Ramos (cell line): ENCODE results near the gene RNGTT.
"Not testable (repeated sequence)": the region's sequence is repeated elsewhere in the genome, so short reads cannot be mapped to it uniquely, and the experiment has no call there.

ENCODE experiments used
- in situ Hi-C: fragments of 300-500 bp; cut with MboI; formaldehyde crosslinking; loops from one replicate; pipeline ENCODE4 v1.14.3; 2022; ENCODE audit warnings: low sequenced_read_pairs; ENCODE audit not compliant: unreplicated experiment

RNGTT gene

DNA sequence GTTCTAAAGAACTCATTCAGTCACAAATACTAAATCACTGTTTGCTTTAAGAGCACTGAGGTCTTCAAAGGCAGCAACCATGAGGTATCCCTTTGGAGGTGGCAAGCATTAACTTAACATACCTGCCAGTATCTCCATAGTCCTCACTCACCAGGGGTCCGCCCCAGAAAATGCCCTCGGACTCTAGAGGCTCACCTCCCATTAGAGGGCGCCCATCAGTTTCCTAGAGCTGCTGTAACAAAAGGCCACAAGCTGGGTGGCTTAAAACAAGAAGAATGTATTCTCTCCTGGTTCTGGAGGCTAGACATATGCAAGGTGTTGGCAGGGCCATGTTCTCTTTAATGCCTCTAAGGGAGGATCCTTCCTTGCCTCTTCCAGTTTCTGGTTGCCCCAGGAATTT is 12.0 kb upstream of the RNGTT start:
- in situ Hi-C loops: loop anchor here (10.0 kb wide), 1 partner anchor 639 kb away; no protein-coding TSS in a partner anchor

DNA sequence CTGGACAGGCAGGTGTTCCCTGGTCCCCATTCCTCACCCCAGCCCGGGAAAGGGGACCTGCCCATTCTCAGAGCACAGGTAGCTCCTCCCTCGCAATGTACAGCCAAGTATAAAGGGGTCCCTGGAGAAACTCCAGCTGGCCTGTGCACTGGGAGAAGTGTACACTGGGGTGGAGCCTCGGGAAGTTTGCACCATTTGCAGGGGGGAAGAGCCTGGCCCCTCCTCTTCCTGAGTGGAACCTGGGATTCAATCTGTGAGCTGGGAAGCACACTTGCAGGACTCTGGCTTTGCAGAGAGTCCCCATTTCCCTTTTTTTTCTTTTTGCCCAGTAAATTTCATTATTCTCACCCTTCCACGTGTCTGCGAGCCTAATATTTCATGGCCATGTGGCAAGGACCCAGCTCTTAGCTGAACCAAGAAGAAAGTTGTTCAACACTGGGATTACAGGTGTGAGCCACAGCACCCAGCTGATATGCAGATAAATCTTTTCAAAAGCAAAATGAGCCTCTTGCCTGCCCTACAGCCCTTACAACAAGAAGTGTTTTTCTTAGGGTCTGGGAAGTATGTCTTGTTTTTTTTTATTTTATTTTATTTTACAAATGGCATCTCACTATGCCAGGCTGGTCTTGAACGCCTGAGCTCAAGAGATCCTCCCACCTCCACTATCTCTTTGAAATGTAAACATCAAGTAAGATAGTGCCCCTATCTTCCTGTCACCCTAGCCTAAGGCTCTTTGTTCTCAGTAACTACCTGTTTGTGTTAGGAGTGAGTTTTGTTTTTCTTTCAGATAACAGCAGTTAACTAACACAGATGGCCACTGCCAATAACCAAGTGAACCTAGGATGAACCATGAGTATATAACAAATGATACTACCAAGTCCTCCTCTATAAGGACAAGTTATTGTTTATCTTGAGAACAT is 9.3 kb upstream of the RNGTT start:
- in situ Hi-C loops: loop anchor here (10.0 kb wide), 1 partner anchor 642 kb away; no protein-coding TSS in a partner anchor

DNA sequence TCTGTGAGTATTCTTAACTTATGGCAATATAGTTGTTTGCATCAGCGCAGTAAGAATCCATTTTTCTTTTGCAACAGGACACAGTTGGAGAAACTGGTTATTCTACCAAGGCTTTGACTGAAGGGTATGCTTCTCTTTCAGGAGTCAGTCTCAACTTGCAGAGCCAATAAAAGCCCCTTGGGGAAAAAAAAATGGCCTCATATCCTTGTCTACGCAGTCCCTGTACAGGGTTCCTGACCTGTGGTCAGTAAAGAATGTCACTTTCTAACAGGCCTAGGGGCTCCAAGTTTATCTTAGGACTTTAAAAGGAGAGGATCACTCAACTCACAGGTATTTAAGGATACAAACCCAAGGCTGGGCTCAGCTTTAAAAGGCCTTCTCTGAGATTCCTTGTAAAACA is 6.9 kb upstream of the RNGTT start:
- in situ Hi-C loops: loop anchor here (10.0 kb wide), 1 partner anchor 644 kb away; no protein-coding TSS in a partner anchor

DNA sequence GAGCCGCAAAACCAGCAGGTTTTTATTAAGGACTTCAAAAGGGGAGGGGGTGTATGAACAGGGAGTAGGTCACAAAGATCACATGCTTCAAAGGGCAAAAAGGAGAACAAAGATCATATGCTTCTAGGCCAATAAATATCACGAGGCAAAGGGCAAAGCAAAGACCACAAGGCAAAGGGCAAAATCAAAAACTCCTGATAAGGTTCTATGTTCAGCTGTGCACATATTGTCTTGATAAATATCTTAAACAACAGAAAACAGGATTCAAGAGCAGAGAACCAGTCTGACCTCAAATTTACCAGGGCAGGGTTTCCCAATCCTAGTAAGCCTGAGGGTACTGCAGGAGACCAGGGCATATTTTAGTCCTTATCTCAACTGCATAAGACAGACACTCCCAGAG is 5.8 kb upstream of the RNGTT start:
- in situ Hi-C loops: not testable (repeated sequence)

DNA sequence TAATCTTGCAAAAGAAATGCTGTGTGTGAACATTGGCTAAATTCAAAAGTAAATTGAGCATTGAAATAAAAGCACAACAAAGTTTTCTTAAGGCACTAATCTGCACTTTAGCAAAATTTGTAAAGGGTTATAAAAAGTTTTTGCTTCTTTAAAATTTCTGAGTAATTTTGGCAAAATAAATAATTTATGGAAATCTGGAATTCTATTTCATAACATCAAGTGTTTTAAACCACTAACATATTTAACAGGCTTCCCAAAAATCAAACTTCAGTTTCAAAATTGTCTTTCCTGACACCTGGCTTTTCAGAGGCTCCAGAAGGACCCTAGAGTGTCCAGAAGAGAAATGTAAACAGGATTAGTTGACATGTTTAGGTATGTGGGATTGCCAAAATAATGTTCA is 4.5 kb upstream of the RNGTT start:
- in situ Hi-C loops: no loop called here

DNA sequence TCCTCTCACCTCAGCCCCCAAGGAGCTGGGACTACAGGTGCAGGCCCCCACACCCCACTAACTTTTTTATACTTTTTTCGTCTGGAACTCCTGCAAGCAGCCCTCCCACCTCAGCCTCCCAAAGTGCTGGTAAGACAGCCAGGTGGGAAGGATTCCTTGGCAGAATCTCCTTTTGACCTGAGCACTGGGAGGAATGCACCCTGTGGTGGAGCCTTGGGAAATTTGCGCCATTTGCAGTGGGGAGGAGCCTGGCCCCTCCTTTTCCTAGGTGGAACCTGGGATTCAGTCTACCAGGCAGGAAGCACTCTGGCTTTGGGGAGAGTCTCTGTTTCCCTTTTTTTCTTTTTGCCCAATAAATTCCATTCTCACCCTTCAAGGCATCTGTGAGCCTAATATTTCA is 2.3 kb upstream of the RNGTT start:
- in situ Hi-C loops: no loop called here

DNA sequence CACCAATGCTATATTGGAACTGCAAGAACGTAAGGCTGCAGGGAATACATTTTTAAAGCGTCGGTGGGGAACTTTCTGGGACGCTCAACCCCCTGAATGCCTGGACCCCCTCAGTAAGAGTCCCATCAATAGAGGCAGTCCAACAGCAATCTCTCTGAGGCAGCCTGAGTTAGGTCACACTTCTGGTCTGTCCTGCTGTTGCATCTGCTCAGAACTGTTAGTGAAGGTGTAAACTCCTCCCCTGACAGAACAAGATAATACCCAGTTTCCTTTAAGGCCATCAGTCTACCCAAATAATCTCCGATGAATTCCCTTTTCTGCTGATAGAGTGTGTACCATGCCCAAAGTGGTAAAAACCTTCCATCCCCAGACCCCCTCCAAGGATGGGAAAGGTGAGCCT is 1.1 kb upstream of the RNGTT start:
- in situ Hi-C loops: no loop called here

DNA sequence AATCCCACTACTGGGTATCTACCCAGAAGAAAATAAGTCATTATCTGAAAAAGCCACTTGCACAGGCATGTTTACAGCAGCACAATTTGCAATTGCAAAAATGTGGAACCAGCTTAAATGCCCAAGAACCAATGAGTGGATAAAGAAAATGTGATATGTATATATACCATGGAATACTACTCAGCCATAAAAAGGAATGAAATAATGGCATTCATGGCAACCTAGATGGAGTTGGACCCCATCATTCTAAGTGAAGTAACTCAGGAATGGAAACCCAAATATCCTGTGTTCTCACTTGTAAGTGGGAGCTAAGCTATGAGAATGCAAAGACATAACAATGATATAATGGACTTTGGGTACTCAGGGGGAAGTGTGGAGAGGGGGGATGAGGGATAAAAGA is 4.6 kb downstream of the RNGTT start:
- in situ Hi-C loops: no loop called here

DNA sequence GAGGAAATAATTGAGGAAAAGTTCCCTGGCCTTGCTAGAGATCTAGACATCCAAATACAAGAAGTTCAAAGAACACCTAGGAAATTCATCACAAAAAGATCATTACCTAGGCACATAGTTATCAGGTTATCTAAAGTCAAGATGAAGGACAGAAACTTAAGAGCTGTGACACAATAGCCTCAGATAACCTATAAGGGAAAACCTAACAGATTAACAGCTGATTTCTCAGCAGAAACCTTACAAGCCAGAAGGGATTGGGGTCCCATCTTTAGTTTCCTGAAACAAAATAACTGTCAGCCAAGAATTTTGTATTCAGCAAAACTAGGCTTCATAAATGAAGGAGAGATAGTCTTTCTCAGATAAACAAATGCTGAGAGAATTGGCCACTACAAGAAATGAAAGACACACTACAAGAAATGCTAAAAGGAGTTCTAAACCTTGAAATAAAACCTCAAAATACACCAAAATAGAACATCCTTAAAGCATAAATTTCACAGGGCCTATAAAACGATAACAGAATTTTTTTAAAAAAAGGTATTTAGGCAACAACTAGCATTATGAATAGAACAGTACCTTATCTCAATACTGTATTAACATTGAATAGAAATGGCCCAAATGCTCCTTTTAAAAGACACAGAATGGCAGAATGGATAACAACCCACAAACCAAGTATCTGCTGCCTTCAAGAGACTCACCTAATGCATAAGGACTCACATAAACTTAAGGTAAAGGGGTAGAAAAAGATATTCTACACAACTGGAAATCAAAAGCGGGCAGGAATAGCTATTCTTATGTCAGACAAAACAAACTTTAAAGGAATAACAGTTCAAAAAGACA is 9.7 kb downstream of the RNGTT start:
- in situ Hi-C loops: no loop called here

DNA sequence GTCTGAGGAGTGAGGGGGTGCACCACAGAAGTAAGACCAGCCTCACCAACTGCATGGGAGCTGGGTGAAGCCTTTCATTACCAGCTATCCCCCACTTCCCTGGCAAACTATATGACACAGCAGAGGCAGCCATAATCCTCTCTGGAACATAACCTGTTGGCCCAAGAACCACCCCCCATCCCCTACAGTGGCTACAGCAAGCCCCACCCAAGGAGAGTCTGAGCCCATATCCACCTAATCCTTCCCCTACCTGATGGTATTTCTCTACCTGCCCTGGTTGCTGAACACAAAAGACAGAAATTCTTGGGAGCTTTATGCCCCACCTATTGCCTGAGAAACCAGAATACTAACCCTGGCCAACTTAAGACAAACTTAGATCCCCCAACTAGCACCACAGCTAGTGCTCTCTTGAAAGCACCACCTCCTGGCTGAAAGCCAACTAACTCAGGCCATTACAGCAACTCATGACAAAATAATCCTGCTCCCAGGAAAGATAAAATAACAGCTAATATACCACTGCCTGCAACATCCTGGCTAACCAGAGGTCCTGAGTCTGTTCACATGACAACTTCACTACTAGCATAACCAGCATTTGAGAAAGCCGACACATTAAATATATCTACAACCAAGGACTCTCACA is 11.2 kb downstream of the RNGTT start:
- in situ Hi-C loops: no loop called here

DNA sequence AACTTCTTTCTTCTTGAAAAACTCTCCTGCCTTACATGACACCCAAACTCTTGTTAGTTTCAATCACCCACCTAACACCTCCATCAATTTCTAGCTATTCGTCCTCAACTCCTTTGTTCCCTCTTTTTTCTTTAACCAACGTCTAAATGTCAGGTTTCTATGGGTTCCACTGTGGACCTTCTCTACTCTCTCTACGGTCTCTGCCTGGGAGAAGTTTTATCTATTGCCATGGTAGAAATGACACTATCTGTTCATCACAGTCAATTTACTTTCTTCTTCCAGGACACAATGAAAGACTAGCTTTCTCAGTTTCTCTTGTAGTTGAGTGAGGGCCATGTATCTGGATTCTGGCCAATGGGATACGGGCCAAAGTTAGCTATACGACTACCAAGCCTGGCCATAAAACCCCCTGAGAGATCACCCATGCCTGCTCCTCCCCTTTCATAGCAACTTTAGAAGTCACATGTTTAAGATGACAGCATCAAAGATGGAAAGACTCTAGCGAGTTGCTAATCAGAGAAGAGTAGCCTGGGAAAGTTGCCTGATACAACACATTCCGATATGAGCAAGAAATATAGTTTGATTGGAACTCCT is 17.9 kb downstream of the RNGTT start:
- in situ Hi-C loops: no loop called here

DNA sequence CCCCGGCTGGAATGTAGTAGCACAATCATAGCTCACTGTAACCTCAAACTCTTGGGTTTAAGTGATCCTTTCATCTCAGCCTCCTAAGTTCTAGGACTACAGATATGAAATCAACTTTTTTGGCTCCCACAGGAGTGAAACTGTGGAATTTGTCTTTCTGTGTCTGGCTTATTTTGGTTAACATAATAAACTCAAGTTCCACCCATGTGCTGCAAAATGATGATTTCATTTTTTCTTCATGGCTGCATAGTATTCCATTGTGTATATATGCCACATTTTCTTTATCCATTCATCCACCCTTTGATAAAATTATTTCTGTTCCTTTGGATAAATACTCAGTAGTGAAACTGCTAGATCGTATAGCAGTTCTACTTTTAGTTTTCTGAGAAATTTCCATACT is 29.9 kb downstream of the RNGTT start:
- in situ Hi-C loops: no loop called here

DNA sequence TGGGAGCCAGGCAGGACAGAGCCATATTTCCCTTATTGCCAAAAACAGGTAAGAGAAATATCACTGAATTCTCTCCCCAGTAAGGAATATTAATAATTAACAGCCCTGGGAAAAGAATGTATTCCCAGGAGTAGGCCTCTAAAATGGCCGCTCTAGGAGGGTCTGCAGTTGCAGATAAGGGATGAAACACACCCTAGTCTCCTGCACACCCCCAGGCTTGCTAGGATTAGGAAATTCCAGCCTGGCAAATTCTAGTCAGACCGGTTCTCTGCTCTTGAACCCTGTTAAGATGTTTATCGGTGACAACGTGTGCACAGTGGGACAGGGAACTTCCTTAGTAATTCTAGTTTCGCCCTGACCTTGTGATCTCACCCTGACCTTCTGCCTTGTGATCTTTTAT is 31.4 kb downstream of the RNGTT start:
- in situ Hi-C loops: not testable (repeated sequence)

DNA sequence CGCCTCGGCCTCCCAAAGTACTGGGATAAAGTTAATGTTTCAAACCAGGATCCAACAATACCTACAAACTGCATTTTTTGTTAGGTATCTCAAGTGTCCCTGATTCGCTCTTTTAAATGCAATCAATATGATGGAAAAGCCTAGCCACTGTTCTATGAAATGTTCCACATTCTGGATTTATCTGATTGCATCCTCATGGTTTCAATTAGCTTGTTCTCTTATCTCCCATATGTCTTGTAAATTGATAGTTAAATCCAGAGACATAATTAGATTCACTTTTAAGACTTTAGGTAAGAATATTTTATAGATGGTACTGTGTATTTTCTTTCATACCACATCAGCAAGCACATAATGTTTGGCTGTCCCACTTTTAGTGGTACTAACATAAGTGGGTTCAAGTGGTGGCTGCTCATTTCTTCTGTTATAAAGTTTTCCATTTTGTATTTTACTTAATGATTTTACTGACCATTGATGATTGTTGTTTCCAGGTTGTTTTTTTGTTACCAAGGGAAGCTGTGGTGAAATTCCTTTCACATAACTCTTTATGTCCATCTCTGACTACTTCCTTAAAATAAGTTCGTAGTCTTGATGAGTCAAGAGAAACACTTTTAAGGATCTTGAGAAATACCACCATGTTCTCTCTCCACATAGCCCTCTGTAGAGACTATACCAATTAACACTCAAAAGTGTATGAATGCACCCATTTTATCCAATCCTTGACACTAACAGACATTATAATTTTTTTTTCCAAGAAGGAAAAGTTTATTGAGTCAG is 40.5 kb downstream of the RNGTT start:
- in situ Hi-C loops: no loop called here

DNA sequence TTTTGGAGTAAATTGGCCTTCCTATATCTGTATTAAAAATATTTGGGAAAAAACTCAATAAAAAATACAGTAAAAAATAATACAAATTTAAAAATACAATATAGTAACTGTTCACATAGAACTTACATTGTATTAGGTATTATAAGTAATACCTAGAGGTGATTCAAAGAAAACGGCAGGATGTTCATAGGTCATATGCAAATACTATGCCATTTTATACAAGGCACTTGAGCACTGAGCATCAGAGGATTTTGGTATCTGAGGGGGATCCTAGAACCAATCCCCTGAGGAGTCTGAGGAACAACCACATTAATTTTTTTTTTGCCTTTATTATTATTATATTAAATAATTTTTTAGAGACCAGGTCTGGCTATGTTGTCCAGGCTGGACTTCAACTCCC is 41.7 kb downstream of the RNGTT start:
- in situ Hi-C loops: no loop called here

DNA sequence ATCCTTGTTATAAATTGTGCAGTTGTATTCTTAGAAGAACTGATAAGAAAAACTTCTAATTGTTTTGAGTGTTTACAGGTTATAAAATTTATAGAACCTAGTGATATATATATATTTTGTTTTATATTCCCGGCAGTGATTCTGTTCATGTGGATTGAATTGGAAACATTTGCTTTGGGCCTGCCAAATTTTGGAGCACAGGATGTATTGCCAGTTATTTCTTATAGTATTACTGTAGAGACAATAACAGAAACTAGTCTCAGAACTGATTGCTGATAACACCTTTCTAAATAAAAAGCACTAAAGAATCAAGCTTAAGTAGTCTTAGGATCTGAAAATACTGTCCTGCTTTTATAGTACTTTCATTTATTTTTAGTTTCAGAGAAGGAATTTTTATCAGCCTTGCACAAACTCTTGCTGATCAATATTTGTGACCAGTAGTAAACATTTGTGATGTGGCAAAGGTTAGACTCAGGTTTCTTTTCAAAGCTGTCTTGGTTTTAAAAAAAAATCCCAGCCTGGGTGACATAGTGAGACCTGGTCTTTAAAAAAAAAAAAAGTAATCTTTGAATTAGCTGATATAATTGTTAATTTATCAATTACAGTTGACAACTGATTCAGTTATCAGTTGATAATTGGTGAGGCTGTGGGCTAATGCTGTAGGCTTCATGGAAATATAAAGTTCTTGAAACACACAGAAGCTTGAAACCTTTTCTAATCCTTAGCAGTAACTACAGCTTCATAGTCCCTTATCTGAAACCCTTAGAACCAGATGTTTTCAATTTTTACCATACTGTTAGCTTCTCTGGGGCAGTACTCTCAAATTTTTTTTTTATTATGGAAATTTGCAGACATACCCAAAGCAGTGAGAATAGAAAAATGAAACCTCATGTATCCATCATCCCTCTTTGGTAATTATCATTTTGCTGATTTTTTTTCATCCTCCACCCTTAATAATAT is 42.4 kb downstream of the RNGTT start:
- in situ Hi-C loops: no loop called here

DNA sequence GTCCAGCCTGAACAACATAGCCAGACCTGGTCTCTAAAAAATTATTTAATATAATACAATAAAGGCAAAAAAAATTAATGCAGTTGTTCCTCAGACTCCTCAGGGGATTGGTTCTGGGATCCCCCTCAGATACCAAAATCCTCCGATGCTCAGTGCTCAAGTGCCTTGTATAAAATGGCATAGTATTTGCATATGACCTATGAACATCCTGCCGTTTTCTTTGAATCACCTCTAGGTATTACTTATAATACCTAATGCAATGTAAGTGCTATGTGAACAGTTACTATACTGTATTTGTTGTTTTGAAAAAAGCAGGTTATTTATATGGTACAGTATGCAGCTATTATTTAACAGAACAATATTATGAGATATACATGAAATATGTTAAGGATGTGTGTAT is 43.3 kb downstream of the RNGTT start:
- in situ Hi-C loops: no loop called here

DNA sequence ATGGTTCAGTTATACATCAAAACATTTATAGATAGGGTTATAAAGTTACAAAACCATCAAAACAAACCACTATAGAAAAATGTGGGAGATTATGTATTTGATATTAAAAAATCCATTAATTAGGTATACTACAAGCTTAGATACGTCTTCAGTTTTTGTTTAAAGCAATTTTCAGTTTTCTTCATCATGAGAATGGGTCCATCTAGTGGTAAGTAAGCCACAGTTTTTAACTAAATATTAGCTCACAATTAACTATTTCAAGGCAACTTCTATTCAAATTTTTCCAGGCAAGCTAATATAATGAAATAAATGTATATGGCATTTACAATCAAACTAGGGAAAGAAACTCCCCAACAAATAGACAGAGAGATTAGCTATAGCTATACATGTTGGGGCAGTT is 44.4 kb downstream of the RNGTT start:
- in situ Hi-C loops: no loop called here
